Stimulated activated CD4-positive, alpha-beta T cell treated with anti-CD3 and anti-CD28 coated beads, Interleukin-1b, Interleukin-23, amount 100 ng/mL, for 24 hours (primary cell): ENCODE data around the gene MEX3B.
"Not testable (repeated sequence)": the region's sequence is repeated elsewhere in the genome, so short reads cannot be mapped to it uniquely, and the experiment has no call there.

ENCODE experiments used
- DNase-seq, 4 experiments: peaks; one replicate each; pipeline ENCODE4 v3.0.0-alpha.2; 2020; ENCODE audit warnings: low read depth in 4 of 4, low spot score in 1 of 4

Gene MEX3B

DNA sequence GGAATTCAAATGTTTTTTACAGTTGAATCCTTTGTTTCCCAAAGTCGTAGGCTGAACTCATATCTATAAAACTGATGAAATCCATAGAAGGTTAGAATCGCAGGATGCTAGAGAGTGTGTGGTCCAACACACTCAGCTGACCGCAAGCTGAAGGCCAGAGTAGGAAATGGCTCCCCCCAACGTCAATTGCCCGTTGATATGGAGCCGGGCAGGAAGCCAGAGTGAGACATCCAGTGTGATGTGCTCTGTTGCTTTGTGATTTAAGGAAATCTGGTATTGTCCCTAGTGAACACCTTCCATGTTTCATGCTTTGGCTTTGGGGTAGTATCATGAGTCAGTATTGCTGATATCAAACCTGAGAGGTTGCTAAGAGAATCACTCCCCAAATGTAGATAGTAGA is 5.8 kb upstream of the MEX3B start:
- no peak for DNase-seq

- no peak for DNase-seq
Observed at GRCh38 chr15:82048811-82049210, 3.0 kb upstream of the MEX3B start.

DNA sequence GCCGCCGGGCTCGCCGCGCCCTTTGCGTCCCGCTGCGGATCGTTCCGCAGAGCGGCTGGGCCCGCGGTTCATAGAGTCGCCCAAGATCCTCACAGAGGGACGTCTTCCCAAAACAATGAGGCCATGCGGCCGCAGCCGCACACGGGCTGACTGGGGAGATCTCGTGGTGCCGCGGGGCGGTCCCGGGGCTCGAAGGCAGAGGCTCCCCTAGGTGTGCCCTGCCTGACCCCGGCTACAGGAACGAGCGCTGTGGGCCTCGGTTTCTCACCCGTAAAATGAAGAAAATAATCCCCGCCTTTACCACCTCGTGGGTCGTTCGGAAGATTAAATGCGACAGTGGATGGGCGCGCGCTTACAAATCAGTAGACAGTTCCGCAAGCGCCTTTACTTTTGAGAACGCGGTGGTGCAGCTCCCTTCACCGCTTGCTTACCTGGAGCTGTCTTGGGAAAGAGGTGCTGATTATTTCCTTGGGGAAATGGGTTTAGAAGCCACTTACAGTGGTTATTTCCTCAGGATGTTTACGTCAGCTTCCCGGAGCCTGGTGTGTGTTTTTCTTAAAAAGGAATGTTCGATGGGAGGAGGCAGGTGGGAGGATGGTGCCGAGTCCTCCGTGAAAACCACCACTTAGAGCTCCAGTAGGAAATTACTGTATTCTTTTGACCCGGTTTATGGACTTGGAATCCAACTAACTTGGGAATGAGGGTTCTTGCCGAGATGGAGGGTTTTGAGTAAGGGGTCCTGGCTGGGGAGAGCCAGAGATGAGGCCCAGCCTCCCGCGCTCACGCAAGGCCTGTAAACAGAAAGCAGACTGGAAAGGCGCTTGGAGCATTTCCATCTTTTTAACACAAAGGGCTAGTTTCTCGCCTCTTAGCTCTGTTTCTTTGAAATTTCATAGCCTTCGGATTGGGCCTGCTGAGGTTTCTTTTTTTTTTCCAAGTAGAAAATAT is 1.9 kb upstream of the MEX3B start:
- DNase-seq = no peak

- DNase-seq = peak; percentile 49 to 81 (median 73)
Observed at GRCh38 chr15:82046666-82047452, 1.0 kb upstream of the MEX3B start.

- no peak for DNase-seq
Observed at GRCh38 chr15:82045179-82045891, 483 bp downstream of the MEX3B start.

DNA sequence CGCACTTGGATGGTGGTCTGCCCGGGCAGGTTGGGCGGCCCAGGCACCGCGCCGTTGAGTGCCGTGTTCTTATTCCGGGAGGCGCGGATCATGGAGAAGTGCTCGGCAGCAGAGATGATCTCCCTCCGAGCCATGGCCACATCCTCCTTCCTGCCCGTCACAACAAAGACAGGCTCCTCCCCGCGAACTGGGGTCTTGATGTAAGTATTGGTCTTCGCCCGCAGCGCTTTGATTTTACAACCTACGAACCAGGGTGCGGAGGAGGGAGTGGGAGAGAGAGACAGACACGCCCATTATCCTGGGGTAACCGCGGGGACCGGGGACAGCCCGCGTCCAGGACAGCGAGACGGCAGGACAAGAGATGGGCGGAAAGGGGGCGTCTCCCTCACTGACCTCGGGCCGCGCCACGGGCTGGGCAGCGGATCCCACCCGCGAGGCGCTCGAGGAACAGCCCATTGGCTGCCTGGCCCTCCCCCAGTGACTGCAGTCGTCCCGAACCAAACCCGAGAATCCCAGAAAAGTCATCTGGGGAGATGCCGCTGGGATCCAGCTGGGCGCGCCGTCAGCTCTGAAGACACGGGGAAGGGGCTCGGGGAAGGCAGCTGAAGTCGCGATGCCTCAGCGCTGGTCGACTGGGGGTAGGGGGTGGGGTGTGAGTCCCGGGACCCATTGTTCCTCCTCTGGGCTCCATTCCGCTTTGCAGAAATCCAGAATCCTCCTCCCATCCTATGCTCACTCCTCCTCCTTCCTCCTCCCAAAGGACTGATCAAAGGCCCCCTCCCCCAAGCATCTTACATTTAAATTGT is 1.2 kb downstream of the MEX3B start:
- peak in 1 of 4 experiments; percentile 7 for DNase-seq

DNA sequence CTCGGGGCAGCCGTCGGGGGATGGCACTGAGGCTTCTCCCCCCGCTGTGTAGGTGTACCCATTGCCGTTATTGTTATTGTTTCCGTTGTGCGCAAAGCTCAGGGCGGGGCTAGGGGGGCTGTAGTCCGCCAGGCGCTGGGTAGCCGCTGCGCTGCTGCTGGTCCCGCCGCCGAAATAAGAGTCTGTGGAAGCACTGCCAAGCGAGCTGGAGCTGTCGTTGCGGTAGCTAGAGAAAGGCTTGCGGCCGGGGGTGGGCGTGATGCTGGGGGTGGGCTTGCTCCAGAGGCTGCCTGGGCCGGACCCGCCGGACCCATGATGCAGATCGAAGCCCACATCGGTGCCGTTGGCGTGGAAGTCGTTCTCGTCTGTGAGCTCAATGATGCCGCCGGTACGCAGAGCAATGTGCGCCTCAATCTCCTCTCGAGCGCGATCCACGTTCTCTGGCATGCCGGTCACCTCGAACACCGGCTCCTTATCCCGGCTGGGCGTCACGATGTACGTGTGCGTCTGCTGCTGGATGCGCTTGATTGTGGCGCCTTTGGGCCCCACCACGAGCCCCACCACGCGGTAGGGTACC is 1.9 kb downstream of the MEX3B start:
- no peak for DNase-seq

DNA sequence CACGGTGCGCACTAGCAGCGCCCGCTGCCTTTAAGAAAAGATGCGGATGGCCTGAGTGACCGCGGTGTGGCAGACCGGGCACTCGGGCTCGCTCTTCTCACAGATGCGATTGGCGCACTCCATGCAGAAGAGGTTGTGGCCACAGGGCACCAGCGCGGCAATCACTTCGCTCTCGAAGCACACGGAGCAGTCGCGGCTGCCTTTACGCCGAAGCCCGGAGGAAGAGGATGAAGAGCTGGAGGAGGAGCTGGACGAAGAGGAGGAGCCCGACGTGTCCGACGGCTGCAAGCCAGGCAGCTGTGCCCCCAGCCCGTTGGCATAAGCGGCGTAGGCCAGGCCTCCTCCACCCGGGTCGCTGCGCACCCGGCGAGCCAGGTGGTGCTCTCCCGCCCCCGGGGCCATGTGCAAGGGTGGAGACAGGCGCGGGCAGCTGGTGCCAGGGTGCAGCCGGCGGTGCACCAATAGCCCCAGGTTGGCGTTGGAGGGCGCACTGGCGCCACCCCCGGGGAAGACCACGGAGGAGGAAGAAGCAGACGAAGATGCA is 2.6 kb downstream of the MEX3B start:
- no peak for DNase-seq

- no peak for DNase-seq
Observed at GRCh38 chr15:82040862-82041261, 5.0 kb downstream of the MEX3B start.

- no peak for DNase-seq
Observed at GRCh38 chr15:82040390-82040789, 5.4 kb downstream of the MEX3B start.

- no peak for DNase-seq
Observed at GRCh38 chr15:82039871-82040270, 5.9 kb downstream of the MEX3B start.

- DNase-seq = no peak
Observed at GRCh38 chr15:82036461-82036860, 9.4 kb downstream of the MEX3B start.

- DNase-seq = no peak
Observed at GRCh38 chr15:82031871-82032270, 13.9 kb downstream of the MEX3B start.

DNA sequence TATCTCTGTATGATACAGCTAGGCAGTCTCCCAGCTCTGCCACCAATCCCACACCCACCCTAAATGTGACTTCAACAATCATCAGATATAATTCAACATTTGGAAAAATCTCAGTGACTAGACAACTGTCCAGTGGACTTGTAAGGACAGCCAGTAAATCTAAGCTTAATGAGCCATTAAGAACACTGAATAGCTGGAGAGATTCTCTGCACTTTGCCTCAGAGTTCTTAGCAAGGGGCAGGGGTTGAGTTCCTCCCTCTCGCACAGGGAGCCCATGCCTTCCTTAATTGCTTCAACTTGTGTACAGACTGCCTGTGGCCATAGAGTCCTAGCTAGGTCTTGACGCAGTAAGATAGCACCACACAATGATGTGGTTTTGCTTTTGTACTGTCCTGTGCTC is 15.6 kb downstream of the MEX3B start:
- DNase-seq = no peak

GRCh38 chr15:82028163-82028562 is 17.7 kb downstream of the MEX3B start:
- DNase-seq = not testable (repeated sequence)

- DNase-seq = no peak
Observed at GRCh38 chr15:82021992-82022391, 23.8 kb downstream of the MEX3B start.

- no peak for DNase-seq
Observed at GRCh38 chr15:82020625-82021394, 25.0 kb downstream of the MEX3B start.

GRCh38 chr15:82018201-82018600 is 27.6 kb downstream of the MEX3B start:
- DNase-seq = no peak

- DNase-seq = no peak
Observed at GRCh38 chr15:82017656-82018055, 28.2 kb downstream of the MEX3B start.
